ENCODE data around the gene NFIB.

NFIB gene

DNA sequence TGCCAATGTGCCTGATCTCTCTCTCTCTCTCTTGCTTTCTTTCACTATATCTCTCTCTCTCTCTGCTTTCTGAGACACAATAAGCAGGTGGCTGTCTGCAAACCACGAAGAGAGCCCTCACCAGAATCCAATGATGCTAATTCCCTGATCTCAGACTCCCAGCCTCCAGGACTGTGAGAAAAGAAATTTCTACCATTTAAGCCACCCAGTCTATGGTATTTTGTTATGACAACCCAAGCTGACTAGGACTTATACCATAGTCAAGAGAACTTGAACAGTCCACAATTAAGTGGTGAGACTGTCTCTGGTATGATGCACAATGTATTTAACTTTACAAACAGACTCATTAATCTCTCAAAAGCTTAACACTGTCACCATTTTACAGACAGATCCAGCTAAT is 67.0 kb downstream of the NFIB start:
- DNase-seq (ENCODE audit: low read depth in 3 of 3): no peak

- no peak for DNase-seq (ENCODE audit: low read depth in 3 of 3)
Observed at GRCh38 chr9:14245901-14246525, 67.9 kb downstream of the NFIB start.

DNA sequence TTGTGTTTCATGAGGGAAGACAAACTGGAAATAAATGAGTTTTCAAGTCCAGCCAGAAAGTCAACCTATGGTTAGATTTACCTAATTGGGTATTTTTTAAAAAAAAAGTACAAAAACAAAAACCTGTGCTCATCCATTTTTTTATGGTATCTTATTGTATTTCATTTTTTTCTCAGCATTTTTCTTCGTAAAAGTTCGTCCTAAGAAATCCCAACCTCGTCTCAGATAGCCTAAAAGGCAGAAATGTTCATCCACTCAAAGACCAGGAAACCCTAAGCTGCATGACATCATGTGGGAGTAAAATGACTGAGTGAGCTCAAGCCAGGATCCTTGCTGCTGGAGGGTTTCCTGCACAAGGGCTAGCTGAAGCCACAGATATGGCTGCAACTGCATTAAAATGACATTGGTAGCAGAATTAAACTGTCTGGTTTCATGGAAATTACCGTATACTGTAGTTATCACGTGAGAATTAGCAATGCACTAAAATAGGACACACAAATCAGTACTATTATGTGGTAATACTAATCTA is 70.4 kb downstream of the NFIB start:
- no peak for DNase-seq (ENCODE audit: low read depth in 3 of 3)

DNA sequence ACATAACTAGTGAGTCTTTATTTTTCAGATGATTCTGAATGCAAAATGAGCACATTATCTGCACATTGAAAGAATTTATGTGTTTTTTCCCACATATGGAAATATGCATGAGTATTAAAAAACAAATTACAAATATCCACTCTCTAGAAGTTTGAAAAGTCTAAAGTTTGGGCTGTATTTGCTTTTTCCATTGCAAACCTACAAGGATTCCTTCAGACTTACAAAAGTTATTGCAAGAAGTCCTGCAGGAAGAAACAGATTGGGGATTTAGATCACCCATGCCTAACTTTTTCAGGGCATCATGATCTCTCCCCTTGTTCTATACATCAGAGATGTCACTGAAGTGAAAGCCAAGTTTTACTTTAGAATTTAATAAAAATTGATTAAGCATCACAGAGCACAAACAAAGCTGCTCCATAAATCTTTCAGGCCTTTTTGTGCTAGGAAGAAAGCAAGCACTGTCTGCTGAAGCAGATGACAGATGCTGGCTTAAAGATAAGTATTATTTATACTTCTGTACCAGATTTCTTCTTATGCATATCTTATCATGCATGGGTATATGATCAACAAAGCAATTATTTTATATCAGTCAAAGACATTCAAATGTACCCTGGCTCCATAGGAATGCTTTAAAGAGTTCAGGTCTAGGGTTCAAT is 71.7 kb downstream of the NFIB start:
- DNase-seq (ENCODE audit: low read depth in 3 of 3): no peak

DNA sequence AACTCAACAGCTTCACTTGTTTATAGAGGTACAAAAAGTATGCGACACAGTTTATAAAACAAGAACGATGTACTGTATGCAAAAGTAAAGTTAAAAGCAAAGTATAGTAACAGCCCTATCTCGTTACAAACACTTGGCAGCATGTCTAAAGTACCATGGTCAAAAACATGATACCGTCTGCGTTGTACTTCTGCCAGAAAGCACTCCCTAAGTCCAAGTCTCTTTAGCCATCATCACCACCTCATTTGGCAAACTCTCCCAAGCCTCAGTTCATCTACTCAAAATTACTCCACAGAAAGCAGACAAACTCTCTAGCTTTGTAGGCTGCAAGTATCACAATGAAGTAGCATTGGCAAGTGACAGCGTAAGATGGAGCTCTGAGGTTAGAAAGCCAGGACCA is 73.4 kb downstream of the NFIB start:
- DNase-seq (ENCODE audit: low read depth in 3 of 3): no peak

DNA sequence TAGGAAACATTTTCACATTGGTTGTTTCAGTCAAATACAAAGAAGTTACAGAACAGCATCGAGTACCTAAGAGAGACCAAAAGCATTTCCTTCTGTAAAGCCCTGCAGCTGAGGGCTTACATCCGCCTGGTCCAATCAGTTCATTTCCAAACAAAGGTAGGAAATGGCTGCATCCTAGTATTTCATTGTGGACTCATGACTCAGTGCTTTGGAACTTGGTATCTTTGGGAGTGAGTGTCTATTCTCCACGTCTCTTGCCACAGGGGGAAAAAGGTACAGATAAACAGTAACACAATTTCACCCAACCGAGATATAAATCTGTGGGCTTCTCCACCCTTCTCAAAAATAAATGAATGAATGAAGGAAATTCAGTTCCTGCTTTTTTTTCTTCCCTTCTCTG is 75.4 kb downstream of the NFIB start:
- DNase-seq (ENCODE audit: low read depth in 3 of 3): no peak

- DNase-seq (ENCODE audit: low read depth in 3 of 3): no peak
Observed at GRCh38 chr9:14238079-14238478, 75.9 kb downstream of the NFIB start.

DNA sequence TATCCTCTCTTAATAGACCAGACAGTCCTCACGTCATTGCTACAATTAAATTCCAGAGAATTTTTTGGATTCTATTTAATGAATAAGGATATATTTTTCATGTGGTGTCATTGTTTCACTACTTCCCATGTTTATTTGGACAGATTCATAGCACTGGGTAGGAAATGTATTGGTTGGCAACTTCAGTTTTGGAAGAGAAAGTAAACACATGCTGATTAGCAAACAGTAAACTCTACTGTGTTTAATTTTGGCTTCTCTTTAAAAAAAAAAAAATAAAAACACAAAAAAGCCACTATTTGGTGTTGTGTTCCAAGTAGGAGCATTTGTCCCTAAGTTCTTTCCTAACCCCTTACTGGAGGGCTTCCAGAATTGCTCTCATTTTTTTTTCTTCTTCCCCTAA is 77.3 kb downstream of the NFIB start:
- DNase-seq (ENCODE audit: low read depth in 3 of 3): no peak

- no peak for DNase-seq (ENCODE audit: low read depth in 3 of 3)
Observed at GRCh38 chr9:14232111-14232510, 81.8 kb downstream of the NFIB start.

DNA sequence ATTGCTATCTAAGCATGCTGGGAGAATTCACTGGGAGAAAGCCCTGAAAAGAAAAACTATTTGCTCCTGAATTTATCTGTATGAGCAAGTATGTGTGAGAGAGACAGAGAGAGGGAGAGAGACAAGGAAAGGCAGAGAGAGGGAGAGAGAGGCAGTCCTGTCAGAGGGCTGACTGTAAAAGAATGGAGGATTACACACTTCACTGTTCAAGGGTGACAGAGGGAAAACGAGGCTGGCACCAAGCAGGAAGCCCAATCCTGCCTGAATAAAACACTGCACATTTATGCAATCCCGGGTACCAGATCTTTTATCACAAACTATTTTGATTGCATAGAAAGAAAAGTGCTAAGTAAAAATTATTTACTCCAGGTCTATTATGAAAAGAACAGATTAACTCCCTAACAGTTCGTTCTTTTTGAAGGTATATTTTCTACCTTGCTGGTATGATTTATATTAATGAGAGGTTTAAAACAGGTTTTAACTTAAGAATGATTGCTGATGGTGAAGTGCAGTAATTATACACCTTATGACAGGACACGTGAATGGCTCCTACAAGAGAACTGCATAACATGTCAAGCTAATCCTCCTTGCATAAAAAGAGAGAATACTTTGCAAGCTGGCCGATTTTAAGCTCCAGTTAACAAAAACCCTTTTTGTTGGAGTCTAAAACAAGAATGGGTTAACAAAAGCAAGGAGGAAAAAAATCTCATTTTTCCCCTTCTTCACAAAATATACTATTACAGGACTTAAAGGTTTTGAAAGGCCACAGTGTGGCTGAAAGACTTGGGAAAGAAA is 82.5 kb downstream of the NFIB start:
- no peak for DNase-seq (ENCODE audit: low read depth in 3 of 3)

DNA sequence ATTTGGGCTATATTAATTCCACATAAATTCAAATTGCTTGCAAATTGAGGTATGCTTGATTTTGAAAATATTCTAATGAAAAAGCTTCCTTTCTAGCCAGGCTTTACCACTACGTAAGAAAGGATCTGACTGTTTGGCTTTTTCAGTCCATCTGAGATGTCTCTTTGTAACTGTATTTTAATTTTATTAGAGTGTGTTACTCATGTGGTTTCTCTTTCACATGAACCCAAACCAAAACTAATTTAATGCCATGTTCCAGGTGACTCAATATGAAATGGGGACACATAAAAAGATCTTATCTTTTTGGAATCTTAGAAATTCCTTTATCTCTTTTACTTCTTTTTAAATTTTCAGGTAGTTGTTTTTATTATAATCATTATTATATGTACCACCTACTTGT is 85.3 kb downstream of the NFIB start:
- DNase-seq (ENCODE audit: low read depth in 3 of 3): no peak

GRCh38 chr9:14226855-14227532 is 86.9 kb downstream of the NFIB start:
- DNase-seq (ENCODE audit: low read depth in 3 of 3): no peak

- no peak for DNase-seq (ENCODE audit: low read depth in 3 of 3)
Observed at GRCh38 chr9:14223081-14223480, 90.9 kb downstream of the NFIB start.

GRCh38 chr9:14222149-14222835 is 91.6 kb downstream of the NFIB start:
- DNase-seq (ENCODE audit: low read depth in 3 of 3): no peak

GRCh38 chr9:14221558-14221957 is 92.4 kb downstream of the NFIB start:
- no peak for DNase-seq (ENCODE audit: low read depth in 3 of 3)

DNA sequence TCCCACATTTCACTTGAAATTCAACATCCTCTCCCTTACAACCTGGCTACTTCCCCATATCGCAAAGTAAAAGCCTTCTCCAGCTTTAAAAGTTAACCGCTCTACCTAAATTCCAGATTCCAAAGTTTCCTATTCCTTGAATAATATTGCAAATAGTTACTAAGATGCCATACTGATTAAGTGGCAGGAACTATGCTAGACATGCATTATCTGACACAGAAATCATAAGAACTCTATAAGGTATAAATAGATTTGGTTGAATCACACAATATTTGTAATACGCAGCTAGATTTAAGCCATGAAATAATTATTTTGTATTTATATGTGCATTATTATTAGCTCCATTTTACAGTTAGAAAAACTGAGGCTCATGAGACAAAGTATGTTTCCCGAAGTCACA is 92.8 kb downstream of the NFIB start:
- DNase-seq (ENCODE audit: low read depth in 3 of 3): no peak

DNA sequence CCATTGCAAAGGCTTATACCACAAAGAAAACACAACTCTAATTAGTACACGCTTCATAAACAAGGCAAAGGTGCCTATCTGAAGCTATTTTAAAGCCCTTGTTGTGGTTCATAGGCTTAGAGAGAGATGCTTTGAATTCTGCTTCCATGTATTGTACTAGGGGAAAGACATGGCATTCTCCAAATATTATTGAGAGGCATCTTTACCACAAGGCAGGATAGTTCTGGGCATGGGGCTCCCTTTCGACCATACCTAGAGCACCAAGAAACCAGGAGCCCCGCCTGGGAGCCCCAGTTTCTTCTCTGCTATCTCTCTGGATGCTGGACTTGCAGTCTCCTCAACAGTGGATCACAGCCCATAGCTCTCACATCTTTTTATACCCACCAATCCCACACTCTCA is 93.7 kb downstream of the NFIB start:
- DNase-seq (ENCODE audit: low read depth in 3 of 3): no peak

DNA sequence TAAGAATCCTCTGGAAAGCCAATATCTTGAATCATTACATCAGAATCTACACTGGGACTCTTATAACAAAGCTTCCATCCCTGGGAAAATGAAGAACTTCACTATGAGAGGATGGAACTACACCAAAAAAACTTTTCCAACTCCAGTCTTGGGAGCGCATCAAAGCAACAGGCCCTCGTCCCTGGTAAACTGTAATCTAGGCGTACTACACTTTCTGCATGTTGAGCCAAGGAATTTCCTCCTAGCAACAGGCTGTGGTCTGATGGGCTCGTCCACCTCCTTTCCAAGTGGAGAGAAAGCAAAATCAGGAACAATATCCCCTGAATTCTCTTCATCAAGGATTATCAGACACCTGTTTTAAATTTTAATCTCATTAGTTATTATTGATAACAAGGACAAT is 94.1 kb downstream of the NFIB start:
- DNase-seq (ENCODE audit: low read depth in 3 of 3): no peak

GRCh38 chr9:14218253-14218652 is 95.7 kb downstream of the NFIB start:
- no peak for DNase-seq (ENCODE audit: low read depth in 3 of 3)

DNA sequence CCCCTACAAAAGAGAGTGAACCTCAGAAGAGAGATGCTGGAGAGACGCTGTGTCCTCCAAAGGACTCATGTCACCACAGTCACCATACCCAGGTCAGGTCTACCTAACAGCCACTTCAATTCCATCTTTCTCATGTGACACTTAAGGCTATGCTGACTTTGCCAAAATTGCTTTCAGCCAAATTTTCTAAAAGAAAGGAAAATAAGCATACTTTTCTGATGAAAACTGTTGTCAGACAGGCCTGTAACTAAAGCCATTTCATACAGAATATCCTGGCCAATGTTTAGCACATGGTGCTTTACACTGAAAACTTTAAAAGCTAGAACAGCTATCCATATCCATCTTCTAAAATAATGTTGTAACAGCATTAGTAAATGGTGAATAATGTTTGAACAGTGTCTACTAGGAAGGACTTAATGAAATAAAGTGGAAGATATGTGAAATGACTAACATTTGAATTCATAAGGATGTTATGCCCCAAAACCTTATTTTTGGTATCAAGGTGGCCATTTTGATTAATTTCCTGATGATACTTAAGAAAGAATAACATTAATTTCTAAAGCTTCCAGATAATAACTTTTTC is 97.2 kb downstream of the NFIB start:
- no peak for DNase-seq (ENCODE audit: low read depth in 3 of 3)

GRCh38 chr9:14215614-14216013 is 98.3 kb downstream of the NFIB start:
- DNase-seq (ENCODE audit: low read depth in 3 of 3): no peak

Measured in stimulated activated CD4-positive, alpha-beta T cell treated with anti-CD3 and anti-CD28 coated beads, TNF-alpha, amount 100 ng/mL, for 4 hours (primary cell).